Osteocyte (in vitro differentiated cells): ENCODE measurements around the gene NT5C1A. TPM values are rescaled to one million over a fixed set of nuclear protein-coding genes. Genes with fewer than 3 reads are reported as not detected.
A peak's percentile ranks its signal among the peaks of the same experiment; 100 is the strongest.

ENCODE experiments used
- DNase-seq: peaks from one replicate; pipeline ENCODE4 v3.0.0; 2021; ENCODE audit warnings: mixed read lengths; ENCODE audit not compliant: unreplicated experiment; ENCODE audit errors: extremely low spot score
- H3K27ac Mint-ChIP-seq: one replicate; pipeline ENCODE4 v1.8.0; 2021; ENCODE audit warnings: mild to moderate bottlenecking, mixed read lengths; ENCODE audit not compliant: unreplicated experiment
- H3K27me3 Mint-ChIP-seq: one replicate; pipeline ENCODE4 v1.8.0; 2021; ENCODE audit warnings: mixed read lengths; ENCODE audit not compliant: unreplicated experiment
- H3K36me3 Mint-ChIP-seq: one replicate; pipeline ENCODE4 v1.8.0; 2021; ENCODE audit warnings: mixed read lengths; ENCODE audit not compliant: unreplicated experiment
- H3K4me1 Mint-ChIP-seq: one replicate; pipeline ENCODE4 v1.8.0; 2021; ENCODE audit warnings: mixed read lengths; ENCODE audit not compliant: unreplicated experiment
- H3K4me3 Mint-ChIP-seq: one replicate; pipeline ENCODE4 v1.8.0; 2021; ENCODE audit warnings: mild to moderate bottlenecking, moderate library complexity, mixed read lengths; ENCODE audit not compliant: unreplicated experiment
- H3K9me3 Mint-ChIP-seq: one replicate; pipeline ENCODE4 v1.8.0; 2021; ENCODE audit warnings: mixed read lengths; ENCODE audit not compliant: unreplicated experiment
- CTCF ChIP-seq: fragments of 200-600 bp; sonication (generic); IDR thresholded peaks from 2 replicates; pipeline ENCODE4 v1.5.0; 2021; ENCODE audit warnings: antibody characterized with exemption, mild to moderate bottlenecking, moderate library complexity
- total RNA-seq: library from RNA; stranded (reverse); gene quantifications from 2 replicates; pipeline ENCODE4 v1.2.1, GENCODE V29; 2021

The NT5C1A gene
- total RNA-seq, 1 donor from 2014 or later: not detected

DNA sequence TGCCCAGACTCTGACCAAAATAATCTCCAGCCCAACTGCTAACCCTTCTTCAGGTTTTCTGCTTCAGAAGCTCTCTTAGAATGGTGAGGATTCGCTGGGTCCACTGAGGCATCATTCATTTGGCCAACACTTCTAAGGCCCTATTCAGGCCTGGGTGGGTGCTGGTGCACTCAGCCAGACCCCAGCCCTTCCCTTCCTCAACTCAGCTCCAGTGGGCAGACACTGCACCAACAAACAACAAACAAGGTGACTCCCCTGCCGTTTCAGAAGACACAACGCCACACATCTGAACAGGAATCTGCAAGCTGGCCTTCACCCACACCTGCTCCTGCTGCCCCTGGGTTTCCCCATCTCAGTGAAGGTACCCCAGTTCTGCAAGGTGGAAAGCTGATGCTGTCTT is 38.5 kb downstream of the NT5C1A start:
- TF ChIP-seq CTCF: no peak
- H3K36me3 Mint-ChIP-seq: peaks cover 1% of the 10 kb centered on the region
- H3K27ac Mint-ChIP-seq: no peak overlapping the region
- peak overlapping the region; percentile 57 for H3K4me3 Mint-ChIP-seq
- H3K4me1 Mint-ChIP-seq: peaks cover 25% of the 10 kb centered on the region
- no peaks in the 10 kb centered on the region for H3K9me3 Mint-ChIP-seq
- DNase-seq: no peak
- H3K27me3 Mint-ChIP-seq: peaks cover 24% of the 10 kb centered on the region

- Mint-ChIP-seq H3K27me3 (peaks cover 24% of the 10 kb centered on the region), H3K27ac (no peak overlapping the region)
Observed at GRCh38 chr1:39632682-39633417, 39.1 kb downstream of the NT5C1A start.

GRCh38 chr1:39632323-39632681 is 39.6 kb downstream of the NT5C1A start:
- Mint-ChIP-seq H3K9me3 (no peaks in the 10 kb centered on the region), H3K36me3 (peaks cover 1% of the 10 kb centered on the region), H3K4me3 (no peak overlapping the region), H3K27ac (no peak overlapping the region), H3K27me3 (peaks cover 24% of the 10 kb centered on the region), H3K4me1 (peaks cover 23% of the 10 kb centered on the region)
- TF ChIP-seq CTCF: no peak
- DNase-seq: no peak

More at GRCh38 chr1:39632682-39633417, 39.1 kb downstream of the NT5C1A start:
- Mint-ChIP-seq H3K4me1 (peaks cover 25% of the 10 kb centered on the region), H3K9me3 (no peaks in the 10 kb centered on the region), H3K4me3 (peak overlapping the region; percentile 57), H3K36me3 (peaks cover 1% of the 10 kb centered on the region)
- DNase-seq: no peak
- TF ChIP-seq CTCF: no peak

GRCh38 chr1:39631361-39632322 is 40.3 kb downstream of the NT5C1A start:
- peaks cover 23% of the 10 kb centered on the region for H3K27me3 Mint-ChIP-seq
- no peak for TF ChIP-seq CTCF
- no peak overlapping the region for H3K4me3 Mint-ChIP-seq
- no peaks in the 10 kb centered on the region for H3K9me3 Mint-ChIP-seq
- H3K4me1 Mint-ChIP-seq: peaks cover 20% of the 10 kb centered on the region
- peaks cover 1% of the 10 kb centered on the region for H3K36me3 Mint-ChIP-seq
- no peak for DNase-seq
- H3K27ac Mint-ChIP-seq: no peak overlapping the region

- no peak for TF ChIP-seq CTCF
- Mint-ChIP-seq H3K4me1 (peaks cover 14% of the 10 kb centered on the region), H3K27ac (no peak overlapping the region), H3K4me3 (no peak overlapping the region), H3K27me3 (peaks cover 29% of the 10 kb centered on the region), H3K36me3 (peaks cover 1% of the 10 kb centered on the region), H3K9me3 (no peaks in the 10 kb centered on the region)
- no peak for DNase-seq
Observed at GRCh38 chr1:39628807-39629350, 43.0 kb downstream of the NT5C1A start.
